Right ventricle myocardium inferior (tissue), 1 donor: ENCODE measurements around the gene GATB. TPM values are rescaled to one million over a fixed set of nuclear protein-coding genes. Genes with fewer than 3 reads are reported as not detected.

Experiments used
- ATAC-seq: fragments of 200-7000 bp; cut with Tn5 transposase; one replicate; pipeline ENCODE4 v1.9.1; 2020; ENCODE audit warnings: mild to moderate bottlenecking, moderate library complexity
- DNase-seq: peaks from one replicate; pipeline ENCODE4 v3.0.0; 2021; ENCODE audit errors: missing footprints
- intact Hi-C: fragments of 100-400 bp; cut with DNase I; formaldehyde crosslinking; loops from one replicate; pipeline ENCODE4 v1.11.0; 2022
- total RNA-seq: library from RNA; stranded (reverse); fragmentation: NEBNext Ultra II Directional; extraction: Animal tissue kit (Norgen Biotek cat#: 25700); gene quantifications from one replicate; pipeline ENCODE4 v1.2.1, GENCODE V29; 2021
- donor health status: DM: no; HTN: yes; CAD: no; lungs with severe emphysema.

GATB gene
- total RNA-seq, 1 donor from 2014 or later: 171 TPM

DNA sequence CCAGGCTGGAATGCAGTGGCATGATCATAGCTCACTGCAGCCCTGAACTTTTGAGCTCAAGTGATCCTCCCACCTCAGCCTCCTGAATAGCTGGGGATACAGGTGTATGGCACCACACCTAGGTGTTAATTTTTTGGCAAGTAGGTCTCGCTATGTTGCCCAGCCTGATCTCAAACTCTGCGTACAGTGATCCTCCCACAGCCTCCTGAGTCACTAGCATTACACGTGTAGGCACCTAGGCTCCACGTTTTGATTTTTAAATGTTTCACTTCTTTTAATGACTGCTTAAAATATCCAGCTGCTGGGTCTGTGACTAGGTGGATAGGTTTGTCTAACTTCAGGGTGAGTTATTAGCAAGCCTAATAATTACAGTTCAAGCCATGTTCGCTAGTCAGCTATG, 44.5 kb downstream of the GATB start:
- DNase-seq (no peak), ATAC-seq (no peak)
- intact Hi-C loops: no loop called here

DNA sequence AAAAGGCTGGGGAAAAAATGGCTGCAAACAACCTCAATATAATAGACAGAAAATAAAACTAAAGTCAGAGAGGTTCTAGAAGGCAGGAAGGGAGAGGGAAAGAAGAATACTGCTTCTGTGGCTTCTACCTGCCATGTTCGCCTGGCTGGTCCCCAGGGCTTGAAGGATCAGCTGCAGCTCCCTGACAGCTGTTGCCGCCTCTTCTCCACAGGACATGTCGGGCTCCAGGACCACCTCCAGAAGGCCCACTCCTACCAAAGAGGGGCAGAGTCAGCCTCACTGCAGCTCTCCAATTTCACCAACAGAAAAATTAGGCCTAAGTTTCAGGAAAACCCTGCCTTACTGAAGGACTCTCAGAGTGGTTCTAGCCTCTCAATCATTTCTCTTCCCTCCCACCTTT, 44.9 kb downstream of the GATB start:
- DNase-seq (no peak), ATAC-seq (no peak)
- intact Hi-C loops: no loop called here

GRCh38 chr4:151712777-151713176, 48.0 kb downstream of the GATB start:
- intact Hi-C loops: no loop called here
- ATAC-seq (no peak), DNase-seq (no peak)

DNA sequence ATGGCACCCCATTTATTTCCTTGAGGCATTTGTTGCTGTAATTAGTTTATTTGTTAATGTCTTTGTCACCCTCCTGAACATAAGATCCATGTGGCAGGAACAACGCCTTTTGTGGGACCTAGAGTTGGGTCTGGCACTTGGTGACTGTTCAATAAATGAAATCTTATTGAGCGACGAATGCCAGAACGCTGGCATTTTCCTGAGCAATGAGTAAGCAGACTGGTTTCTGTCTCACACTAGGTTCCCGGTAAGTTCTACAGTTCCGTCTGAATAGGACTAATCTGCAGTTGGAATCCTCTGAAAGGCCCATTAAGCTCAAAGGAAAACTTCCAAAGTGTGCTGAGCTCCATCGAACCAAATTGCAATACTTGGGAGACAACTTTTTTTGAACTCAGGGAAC, 49.2 kb downstream of the GATB start:
- intact Hi-C loops: no loop called here
- DNase-seq (no peak), ATAC-seq (no peak)

DNA sequence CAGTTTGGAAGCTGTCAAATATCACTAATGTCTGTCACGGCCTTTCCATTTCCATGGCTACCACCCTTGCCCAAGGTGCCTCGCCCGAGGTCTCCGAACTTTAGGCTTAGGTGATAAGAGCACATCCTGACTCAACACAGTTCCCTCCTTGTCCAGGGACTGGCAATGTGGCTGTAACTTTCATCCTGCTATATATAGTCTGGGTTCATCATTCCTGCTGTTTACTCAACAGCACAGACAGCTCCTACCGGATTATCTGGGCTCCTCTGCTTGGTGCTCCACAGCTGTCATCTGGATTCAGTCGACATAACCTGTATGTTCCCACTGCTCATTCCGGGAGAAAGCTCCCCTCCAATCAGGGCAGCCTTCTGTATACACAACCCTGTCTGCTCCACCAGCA, 51.2 kb downstream of the GATB start:
- no peak for DNase-seq
- ATAC-seq: no peak
- intact Hi-C loops: no loop called here

DNA sequence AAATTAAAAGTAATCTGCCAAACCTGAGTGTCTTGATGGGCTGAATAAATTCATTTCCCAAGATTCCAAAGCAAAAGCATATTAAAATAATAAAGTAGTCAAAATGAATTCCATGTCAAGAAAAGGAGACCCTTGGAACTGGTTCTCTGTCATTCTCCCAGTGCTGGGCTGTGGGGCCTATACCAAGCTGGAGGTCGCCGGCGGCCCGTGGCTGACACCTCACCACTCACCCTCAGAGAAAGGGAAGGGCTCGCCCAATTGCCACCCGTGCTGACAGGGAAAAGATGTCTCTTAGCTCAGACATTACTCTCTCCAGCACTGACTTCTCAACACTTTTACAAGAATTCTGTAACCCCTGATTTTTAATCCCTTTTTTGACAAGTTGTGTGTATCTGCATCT, 51.7 kb downstream of the GATB start:
- intact Hi-C loops: no loop called here
- ATAC-seq (no peak), DNase-seq (no peak)

DNA sequence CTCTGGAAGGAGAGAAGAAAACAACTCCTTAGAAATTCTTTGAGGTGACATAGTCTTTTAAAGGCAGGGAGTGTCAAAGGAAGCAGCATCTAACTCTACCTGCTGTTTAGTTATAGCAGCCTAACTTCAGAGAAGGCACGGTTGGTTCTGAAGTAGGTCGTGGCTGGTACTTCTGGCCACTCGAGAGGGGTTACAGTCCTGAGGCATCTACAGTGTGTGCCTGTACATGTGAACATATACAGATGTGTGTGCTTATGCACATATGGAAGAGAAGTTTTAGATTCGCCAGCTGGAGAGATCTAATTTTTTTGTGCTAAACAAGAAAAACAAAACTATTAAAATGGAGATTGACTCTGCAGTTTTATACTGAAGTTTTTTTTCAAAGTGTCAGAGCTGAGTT, 52.7 kb downstream of the GATB start:
- DNase-seq (no peak), ATAC-seq (no peak)
- intact Hi-C loops: no loop called here

DNA sequence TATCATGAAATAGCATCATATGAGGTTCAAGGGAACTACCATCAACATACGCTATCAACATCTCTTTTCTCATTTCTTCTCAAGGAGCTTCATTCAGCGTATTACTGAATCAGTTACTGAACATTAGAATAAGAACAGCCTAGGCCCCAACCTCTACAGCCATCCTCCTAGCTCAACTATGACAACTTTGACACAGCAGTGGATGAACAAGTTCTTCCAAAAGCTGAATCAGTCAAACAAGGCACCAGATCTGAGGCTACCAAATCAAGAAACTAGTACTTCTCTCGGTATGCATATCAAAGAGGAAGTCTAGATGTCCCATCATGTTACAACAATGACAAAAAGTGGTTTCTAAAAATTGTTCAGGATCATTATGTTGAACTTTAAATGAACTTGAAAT, 57.4 kb downstream of the GATB start:
- no peak for DNase-seq
- intact Hi-C loops: no loop called here
- no peak for ATAC-seq

DNA sequence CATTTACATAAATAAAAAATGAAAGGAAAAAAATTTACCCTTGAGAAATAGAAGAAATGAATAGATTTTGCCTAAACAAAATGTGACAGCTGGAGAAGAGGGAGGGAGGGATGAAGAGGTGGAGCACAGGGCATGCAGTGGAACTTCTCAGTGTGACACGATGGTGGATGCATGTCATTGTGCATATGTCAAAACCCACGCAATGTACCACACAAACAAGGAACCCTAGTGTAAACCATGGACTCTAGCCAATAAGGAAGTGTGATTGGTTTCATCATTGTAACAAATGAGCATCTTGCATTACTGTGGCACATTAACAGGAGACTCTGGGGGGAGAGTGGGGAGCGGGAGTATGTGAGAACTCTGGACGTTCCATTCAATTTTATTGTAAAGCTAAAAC, 58.6 kb downstream of the GATB start:
- ATAC-seq (no peak), DNase-seq (no peak)
- intact Hi-C loops: no loop called here

DNA sequence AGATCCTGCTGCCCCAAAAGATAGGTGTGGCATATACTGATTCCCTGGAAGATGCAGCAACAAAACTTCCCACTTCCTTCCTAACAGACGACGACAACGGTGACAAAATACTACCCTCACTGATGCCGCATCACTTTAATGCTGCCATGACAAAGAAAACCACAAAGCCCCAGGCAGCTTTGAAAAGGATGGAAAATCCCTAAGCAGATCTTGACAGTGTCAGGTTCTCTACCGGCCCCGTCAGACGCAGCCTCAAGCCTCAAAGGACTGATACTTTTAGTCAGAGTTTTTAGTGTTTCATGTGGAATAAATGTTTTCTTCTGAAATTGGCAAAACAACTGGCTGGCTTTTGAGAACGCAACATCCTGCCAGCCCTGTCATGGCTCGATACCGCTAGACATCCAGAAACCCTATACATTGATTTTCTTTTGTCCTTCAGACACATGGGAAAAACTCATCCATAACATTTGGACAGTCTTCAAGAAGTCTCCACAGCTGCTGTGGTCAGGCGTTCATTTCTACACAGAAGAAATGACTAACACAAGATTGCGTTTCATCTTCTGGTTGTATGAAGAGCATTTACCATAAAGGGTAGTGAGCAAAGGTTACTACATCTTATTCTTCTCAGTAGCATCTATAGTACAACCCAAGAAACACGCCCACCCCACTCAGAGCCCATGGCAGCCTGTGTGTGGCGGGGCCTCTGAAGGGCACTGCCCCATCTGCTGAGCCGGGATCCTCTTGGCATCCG, 60.1 kb downstream of the GATB start:
- DNase-seq: no peak
- no peak for ATAC-seq
- intact Hi-C loops: no loop called here

DNA sequence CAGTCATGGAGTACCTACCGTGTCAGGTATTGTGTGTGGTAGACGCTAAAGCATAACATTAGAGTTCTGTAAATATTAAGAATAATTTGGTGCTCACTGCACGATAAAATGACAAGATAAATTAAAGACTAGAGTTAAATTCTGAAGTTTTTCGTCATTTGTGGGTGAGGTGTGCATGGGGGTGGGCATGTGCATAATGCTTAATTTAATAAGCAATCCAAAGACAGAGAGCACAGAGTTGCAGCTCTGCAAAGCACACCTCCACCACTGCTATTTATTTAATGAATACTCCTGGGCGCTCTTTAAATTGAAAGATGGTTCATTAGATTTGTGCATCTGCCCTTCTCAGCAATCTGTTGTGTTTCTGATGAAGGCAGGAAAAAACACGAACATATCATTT, 62.6 kb downstream of the GATB start:
- intact Hi-C loops: no loop called here

DNA sequence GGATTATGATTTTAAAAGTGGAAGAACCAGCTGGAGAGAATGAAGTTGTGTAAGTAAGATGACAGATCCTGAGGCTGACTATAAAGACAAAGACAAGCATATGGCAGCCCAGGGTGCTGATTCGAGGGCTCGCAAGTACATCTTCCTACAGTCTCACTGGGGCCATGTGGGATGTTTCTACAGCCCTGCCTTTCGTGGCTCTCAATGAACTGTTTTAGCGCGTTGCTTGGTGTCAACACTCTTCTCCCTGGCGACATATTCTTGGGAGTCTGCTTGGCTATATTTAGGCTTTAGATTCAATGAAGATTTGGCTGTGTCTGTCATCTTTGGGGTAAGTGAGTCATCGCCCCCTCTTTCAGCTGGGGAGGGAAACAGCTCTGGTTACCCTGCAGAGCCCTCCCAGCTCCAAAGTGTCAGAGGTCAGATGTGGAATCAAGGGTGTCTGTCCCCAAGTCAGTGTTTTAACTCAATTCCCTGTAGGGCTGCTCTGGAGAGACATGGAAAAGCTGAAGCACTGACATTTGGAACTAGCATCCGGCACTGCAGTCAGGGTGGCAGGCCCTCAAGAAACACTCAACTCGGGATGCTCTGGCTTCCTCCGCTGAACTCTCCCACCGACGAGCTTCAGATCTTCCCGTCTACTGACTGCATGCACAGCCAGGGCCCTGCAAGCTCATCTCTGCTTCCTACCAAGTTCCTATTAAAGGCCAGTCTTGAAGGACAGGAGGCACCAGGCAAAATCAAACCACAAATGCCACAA, 65.7 kb downstream of the GATB start:
- intact Hi-C loops: loop anchor here (2.0 kb wide), 1 partner anchor 112 kb away; no protein-coding TSS in a partner anchor
- ATAC-seq (peak; percentile 78), DNase-seq (no peak)

More for the DNA sequence above, 62.6 kb downstream of the GATB start:
- no peak for DNase-seq
- no peak for ATAC-seq

GRCh38 chr4:151692821-151693673, 67.8 kb downstream of the GATB start:
- ATAC-seq (no peak), DNase-seq (peak; percentile 53)
- intact Hi-C loops: no loop called here

- peak; percentile 15 for DNase-seq
- intact Hi-C loops: no loop called here
- ATAC-seq: no peak
Observed at GRCh38 chr4:151692443-151692782, 68.4 kb downstream of the GATB start.

DNA sequence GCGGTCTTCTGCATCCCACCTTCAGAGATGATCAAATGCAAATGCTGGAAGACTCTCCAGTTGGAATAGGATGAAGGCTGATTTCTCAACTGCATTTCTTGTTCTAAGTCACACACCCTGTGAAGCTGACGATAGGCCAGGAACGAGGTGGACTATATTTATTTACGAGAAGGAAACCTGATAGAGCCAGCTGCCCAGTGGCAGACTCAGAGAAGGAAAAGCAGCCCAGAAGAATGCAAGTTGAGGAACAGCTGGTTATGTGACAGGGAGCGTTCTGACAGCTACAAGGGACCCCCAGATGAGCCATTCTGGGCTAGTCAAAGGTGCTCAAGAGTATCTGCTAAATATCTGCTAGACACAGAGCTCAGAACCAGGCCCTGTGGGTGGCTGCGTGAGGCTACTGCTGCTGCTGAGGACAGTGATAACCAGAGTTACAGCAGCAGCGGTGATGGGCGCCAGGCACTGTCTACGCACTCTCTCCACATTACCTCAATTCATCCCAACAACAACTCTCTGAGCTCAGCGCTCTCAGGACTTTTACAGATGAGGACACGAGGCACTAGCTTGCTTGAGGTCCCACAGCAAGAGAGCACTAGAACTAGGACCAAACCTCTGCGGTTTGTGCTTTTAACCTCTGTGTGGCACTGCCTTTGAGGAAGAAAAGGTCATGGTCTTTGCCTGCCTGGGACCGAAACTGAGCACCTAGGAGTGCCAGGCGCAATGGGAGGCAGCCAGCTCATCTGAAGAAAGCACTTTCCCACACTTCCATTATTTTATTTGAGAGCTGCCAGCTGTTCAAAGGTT, 69.0 kb downstream of the GATB start:
- intact Hi-C loops: no loop called here
- ATAC-seq (peak; percentile 23), DNase-seq (peak; percentile 37)

- ATAC-seq: no peak
- intact Hi-C loops: no loop called here
Observed at GRCh38 chr4:151690876-151691275, 69.9 kb downstream of the GATB start.

GRCh38 chr4:151690164-151690870, 70.5 kb downstream of the GATB start:
- ATAC-seq: no peak
- peak; percentile 44 for DNase-seq
- intact Hi-C loops: no loop called here

More at GRCh38 chr4:151690876-151691275, 69.9 kb downstream of the GATB start:
- no peak for DNase-seq
